MM.1S (cell line): ENCODE data around the gene RAB23.

Experiments used
- DNase-seq: peaks from one replicate; pipeline ENCODE4 v3.0.0-alpha.2; 2015
- H2AFZ ChIP-seq: fragments of 300-600 bp; sonication (generic); 2 replicates; pipeline ENCODE4 v1.6.0; 2016; ENCODE audit warnings: antibody characterized with exemption, low read length
- H3F3A ChIP-seq: fragments of 300-600 bp; sonication (generic); 2 replicates; pipeline ENCODE4 v1.6.1; 2016; ENCODE audit warnings: mild to moderate bottlenecking, antibody characterized with exemption, low read length, moderate library complexity, mixed read lengths; ENCODE audit not compliant: insufficient read depth
- H3K27ac ChIP-seq: fragments of 300-600 bp; sonication (generic); 2 replicates; pipeline ENCODE4 v1.5.1; 2016; ENCODE audit warnings: mild to moderate bottlenecking, low read length
- H3K27me3 ChIP-seq: fragments of 300-600 bp; sonication (generic); replicated peaks from 2 replicates; pipeline ENCODE4 v1.6.0; 2016; ENCODE audit warnings: low read length; ENCODE audit not compliant: insufficient read depth
- H3K36me3 ChIP-seq: fragments of 300-600 bp; sonication (generic); replicated peaks from 2 replicates; pipeline ENCODE4 v1.6.1; 2016; ENCODE audit warnings: mild to moderate bottlenecking, low read length, mixed read lengths; ENCODE audit not compliant: insufficient read depth
- H3K4me1 ChIP-seq: fragments of 300-600 bp; sonication (generic); 2 replicates; pipeline ENCODE4 v1.6.1; 2016; ENCODE audit warnings: low read length, mixed read lengths
- H3K4me2 ChIP-seq: fragments of 300-600 bp; sonication (generic); 2 replicates; pipeline ENCODE4 v1.6.0; 2016; ENCODE audit warnings: low read depth, low read length
- H3K4me3 ChIP-seq: fragments of 300-600 bp; sonication (generic); 2 replicates; pipeline ENCODE4 v1.5.1; 2016; ENCODE audit warnings: low read length, mixed read lengths
- H3K79me2 ChIP-seq: fragments of 300-600 bp; sonication (generic); 2 replicates; pipeline ENCODE4 v1.6.1; 2016; ENCODE audit warnings: mixed run types, low read length, mixed read lengths
- H3K9ac ChIP-seq: fragments of 300-600 bp; sonication (generic); 2 replicates; pipeline ENCODE4 v1.6.1; 2016; ENCODE audit warnings: low read length, mixed read lengths
- H3K9me2 ChIP-seq: fragments of 300-600 bp; sonication (generic); replicated peaks from 2 replicates; pipeline ENCODE4 v1.6.1; 2016; ENCODE audit warnings: mild to moderate bottlenecking, low read length, mixed read lengths; ENCODE audit not compliant: insufficient read depth
- H3K9me3 ChIP-seq: fragments of 300-600 bp; sonication (generic); replicated peaks from 2 replicates; pipeline ENCODE4 v1.6.1; 2016; ENCODE audit warnings: mild to moderate bottlenecking, low read length, mixed read lengths; ENCODE audit not compliant: insufficient read depth
- H4K20me1 ChIP-seq: fragments of 300-600 bp; sonication (generic); 2 replicates; pipeline ENCODE4 v1.6.1; 2016; ENCODE audit warnings: mild to moderate bottlenecking, low read length, moderate library complexity, mixed read lengths; ENCODE audit not compliant: insufficient read depth
- EZH2 ChIP-seq: fragments of 300-600 bp; sonication (generic); optimal IDR thresholded peaks from 2 replicates; pipeline ENCODE3; 2017; ENCODE audit warnings: low read depth, mild to moderate bottlenecking, antibody characterized with exemption, low read length, mixed read lengths
- EZH2phosphoT487 ChIP-seq: fragments of 300-600 bp; sonication (generic); IDR thresholded peaks from 2 replicates; pipeline ENCODE4 v1.6.1; 2018; ENCODE audit warnings: antibody characterized with exemption, low read length
- TF ChIP-seq, protein P1 (sequence below): fragments of 300-600 bp; sonication (generic); IDR thresholded peaks from 2 replicates; pipeline ENCODE4 v1.5.1; 2016; ENCODE audit warnings: antibody characterized with exemption, low read length, mixed read lengths

The RAB23 gene

GRCh38 chr6:57193177-57193576 is 28.9 kb downstream of the RAB23 start:
- Histone ChIP-seq H2AFZ (no peak overlapping the region), H3K4me1 (no peaks in the 10 kb centered on the region), H3K9ac (no peak overlapping the region), H3K9me3 (no peaks in the 10 kb centered on the region), H3K27me3 (no peaks in the 10 kb centered on the region), H3K36me3 (no peaks in the 10 kb centered on the region), H3K4me2 (no peak overlapping the region), H3K79me2 (no peaks in the 10 kb centered on the region), H4K20me1 (no peaks in the 10 kb centered on the region), H3K27ac (no peak overlapping the region), H3F3A (no peaks in the 10 kb centered on the region), H3K9me2 (no peaks in the 10 kb centered on the region), H3K4me3 (no peak overlapping the region)
- TF ChIP-seq EZH2phosphoT487, result no peak
- TF ChIP-seq, protein P1, sequence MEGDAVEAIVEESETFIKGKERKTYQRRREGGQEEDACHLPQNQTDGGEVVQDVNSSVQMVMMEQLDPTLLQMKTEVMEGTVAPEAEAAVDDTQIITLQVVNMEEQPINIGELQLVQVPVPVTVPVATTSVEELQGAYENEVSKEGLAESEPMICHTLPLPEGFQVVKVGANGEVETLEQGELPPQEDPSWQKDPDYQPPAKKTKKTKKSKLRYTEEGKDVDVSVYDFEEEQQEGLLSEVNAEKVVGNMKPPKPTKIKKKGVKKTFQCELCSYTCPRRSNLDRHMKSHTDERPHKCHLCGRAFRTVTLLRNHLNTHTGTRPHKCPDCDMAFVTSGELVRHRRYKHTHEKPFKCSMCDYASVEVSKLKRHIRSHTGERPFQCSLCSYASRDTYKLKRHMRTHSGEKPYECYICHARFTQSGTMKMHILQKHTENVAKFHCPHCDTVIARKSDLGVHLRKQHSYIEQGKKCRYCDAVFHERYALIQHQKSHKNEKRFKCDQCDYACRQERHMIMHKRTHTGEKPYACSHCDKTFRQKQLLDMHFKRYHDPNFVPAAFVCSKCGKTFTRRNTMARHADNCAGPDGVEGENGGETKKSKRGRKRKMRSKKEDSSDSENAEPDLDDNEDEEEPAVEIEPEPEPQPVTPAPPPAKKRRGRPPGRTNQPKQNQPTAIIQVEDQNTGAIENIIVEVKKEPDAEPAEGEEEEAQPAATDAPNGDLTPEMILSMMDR, result no peak
- DNase-seq, result no peak

DNA sequence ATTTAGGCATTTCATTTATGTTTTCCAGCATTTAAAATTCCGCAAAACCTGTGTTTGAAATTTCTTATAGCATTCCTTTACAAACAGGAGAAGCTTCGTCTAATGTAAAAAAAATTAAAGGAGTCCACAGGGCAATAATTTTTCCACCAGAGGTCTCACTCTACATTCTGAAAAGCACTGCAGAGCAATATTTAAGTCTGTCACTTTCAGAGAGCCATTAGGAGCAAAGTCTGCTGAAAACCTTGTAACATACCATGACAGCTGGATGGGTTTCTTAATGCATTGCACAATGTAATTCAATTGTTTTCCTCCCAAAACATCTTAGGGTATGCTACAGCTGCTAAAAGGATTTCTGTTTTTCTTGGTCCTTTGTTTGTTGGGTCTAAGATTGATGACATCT is 32.0 kb downstream of the RAB23 start:
- no peak for TF ChIP-seq EZH2
- TF ChIP-seq, protein P1, result peak; percentile 19
- Histone ChIP-seq H3K9ac (no peak overlapping the region), H3F3A (no peaks in the 10 kb centered on the region), H3K4me1 (no peaks in the 10 kb centered on the region), H3K9me3 (no peaks in the 10 kb centered on the region), H3K4me2 (no peak overlapping the region), H3K27me3 (no peaks in the 10 kb centered on the region), H3K27ac (no peak overlapping the region), H3K36me3 (no peaks in the 10 kb centered on the region), H3K9me2 (no peaks in the 10 kb centered on the region), H3K4me3 (no peak overlapping the region), H3K79me2 (no peaks in the 10 kb centered on the region), H4K20me1 (no peaks in the 10 kb centered on the region), H2AFZ (no peak overlapping the region)
- no peak for DNase-seq

DNA sequence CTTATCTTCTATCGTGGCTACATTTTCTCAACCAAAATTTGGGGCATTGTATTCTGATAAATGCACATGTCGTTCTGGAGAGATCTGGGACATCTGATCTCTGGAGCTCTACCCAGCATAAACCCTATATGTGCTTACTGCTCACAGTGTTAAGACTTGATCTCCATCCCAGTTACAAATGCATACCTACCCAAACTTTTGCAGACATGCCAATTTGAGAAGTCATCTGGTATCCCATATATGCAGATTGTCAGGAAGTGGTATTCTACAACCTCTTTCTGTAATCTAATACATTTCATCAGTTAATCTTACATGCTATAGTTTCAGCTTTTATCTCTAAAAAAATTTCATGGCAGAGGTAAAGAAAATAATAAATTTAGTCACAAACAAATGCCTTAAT is 38.8 kb downstream of the RAB23 start:
- H4K20me1 ChIP-seq, result no peaks in the 10 kb centered on the region
- H3K9me3 ChIP-seq, result no peaks in the 10 kb centered on the region
- no peak overlapping the region for H2AFZ ChIP-seq
- no peaks in the 10 kb centered on the region for H3F3A ChIP-seq
- H3K9ac ChIP-seq, result no peak overlapping the region
- no peak for TF ChIP-seq EZH2phosphoT487
- no peak for TF ChIP-seq EZH2
- TF ChIP-seq, protein P1, result no peak
- DNase-seq, result no peak
- 0 out of 2 replicates have a peak, but pooled peaks cover 1% of the 10 kb centered on the region for H3K79me2 ChIP-seq
- no peak overlapping the region for H3K4me2 ChIP-seq
- H3K27me3 ChIP-seq, result no peaks in the 10 kb centered on the region
- H3K27ac ChIP-seq, result no peak overlapping the region
- H3K4me1 ChIP-seq, result no peaks in the 10 kb centered on the region
- no peak overlapping the region for H3K4me3 ChIP-seq
- H3K36me3 ChIP-seq, result no peaks in the 10 kb centered on the region
- H3K9me2 ChIP-seq, result no peaks in the 10 kb centered on the region

DNA sequence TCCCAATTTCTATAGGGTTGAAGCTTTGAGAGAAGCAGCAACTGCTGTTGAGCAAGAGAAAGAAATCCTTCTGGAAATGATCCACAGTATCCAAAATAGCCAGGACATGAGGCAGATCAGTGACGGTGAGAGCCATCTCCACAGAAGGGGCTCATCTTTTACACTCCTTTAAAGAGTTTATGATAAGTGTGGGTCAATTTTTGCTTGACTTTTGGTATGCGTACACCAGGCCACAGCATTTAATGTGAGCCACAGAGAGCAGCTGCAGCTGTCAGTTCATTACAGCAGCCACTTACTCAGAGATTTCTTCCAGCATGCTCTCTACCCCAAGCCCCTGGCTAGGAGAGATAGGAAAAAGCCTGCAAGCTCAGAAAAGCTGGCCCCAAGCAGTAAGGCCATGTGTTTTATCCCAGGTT is 40.1 kb downstream of the RAB23 start:
- Histone ChIP-seq H2AFZ (no peak overlapping the region), H3K36me3 (no peaks in the 10 kb centered on the region; the same call in 1 of the 2 replicates), H3K9me2 (no peaks in the 10 kb centered on the region), H3K9ac (no peak overlapping the region), H3K27ac (no peak overlapping the region), H4K20me1 (no peaks in the 10 kb centered on the region), H3K9me3 (no peaks in the 10 kb centered on the region), H3F3A (no peaks in the 10 kb centered on the region), H3K79me2 (0 out of 2 replicates have a peak, but pooled peaks cover 2% of the 10 kb centered on the region), H3K27me3 (no peaks in the 10 kb centered on the region), H3K4me3 (no peak overlapping the region), H3K4me2 (no peak overlapping the region), H3K4me1 (no peaks in the 10 kb centered on the region)
- no peak for TF ChIP-seq EZH2
- no peak for TF ChIP-seq EZH2phosphoT487
- TF ChIP-seq, protein P1, result no peak
- no peak for DNase-seq
